ENCODE results near the gene CHCHD3.

Gene CHCHD3

GRCh38 chr7:132866551-132866950 lies 215.3 kb downstream of the CHCHD3 start:
- Histone ChIP-seq H3K27me3 (no peaks in the 10 kb centered on the region), H3K27ac (no peak overlapping the region)
- no peak for TF ChIP-seq CTCF (IDR thresholded peaks at IDR 0.05)

GRCh38 chr7:132866144-132866531 lies 215.8 kb downstream of the CHCHD3 start:
- Histone ChIP-seq H3K4me3 (ENCODE audit: low read depth in 1 of 2, low read length in 1 of 2) (no peak overlapping the region), H3K27me3 (no peaks in the 10 kb centered on the region), H3K9me3 (no peaks in the 10 kb centered on the region), H3K4me1 (ENCODE audit: control insufficient read depth in 1 of 2, insufficient read depth in 1 of 2, low read depth in 1 of 2, low read length in 1 of 2) (no peaks in the 10 kb centered on the region), H3K36me3 (no peaks in the 10 kb centered on the region), H3K27ac (no peak overlapping the region)
- TF ChIP-seq CTCF (IDR thresholded peaks at IDR 0.05): no peak

More at GRCh38 chr7:132866551-132866950, 215.3 kb downstream of the CHCHD3 start:
- Histone ChIP-seq H3K9me3 (no peaks in the 10 kb centered on the region), H3K36me3 (no peaks in the 10 kb centered on the region), H3K4me1 (ENCODE audit: control insufficient read depth in 1 of 2, insufficient read depth in 1 of 2, low read depth in 1 of 2, low read length in 1 of 2) (no peaks in the 10 kb centered on the region), H3K4me3 (ENCODE audit: low read depth in 1 of 2, low read length in 1 of 2) (no peak overlapping the region)

- Histone ChIP-seq H3K27me3 (no peaks in the 10 kb centered on the region), H3K36me3 (no peaks in the 10 kb centered on the region), H3K9me3 (no peaks in the 10 kb centered on the region), H3K4me1 (ENCODE audit: control insufficient read depth in 1 of 2, insufficient read depth in 1 of 2, low read depth in 1 of 2, low read length in 1 of 2) (no peaks in the 10 kb centered on the region), H3K4me3 (ENCODE audit: low read depth in 1 of 2, low read length in 1 of 2) (no peak overlapping the region), H3K27ac (no peak overlapping the region)
- no peak for TF ChIP-seq CTCF (IDR thresholded peaks at IDR 0.05)
Measured at GRCh38 chr7:132865366-132866143, 216.3 kb downstream of the CHCHD3 start.

GRCh38 chr7:132861940-132862554 lies 219.8 kb downstream of the CHCHD3 start:
- Histone ChIP-seq H3K27me3 (no peaks in the 10 kb centered on the region), H3K9me3 (no peaks in the 10 kb centered on the region), H3K4me1 (ENCODE audit: control insufficient read depth in 1 of 2, insufficient read depth in 1 of 2, low read depth in 1 of 2, low read length in 1 of 2) (no peaks in the 10 kb centered on the region), H3K36me3 (no peaks in the 10 kb centered on the region), H3K4me3 (ENCODE audit: low read depth in 1 of 2, low read length in 1 of 2) (no peak overlapping the region), H3K27ac (no peak overlapping the region)
- TF ChIP-seq CTCF (IDR thresholded peaks at IDR 0.05): no peak

- no peak for TF ChIP-seq CTCF (IDR thresholded peaks at IDR 0.05)
- H3K4me1 ChIP-seq (ENCODE audit: control insufficient read depth in 1 of 2, insufficient read depth in 1 of 2, low read depth in 1 of 2, low read length in 1 of 2): no peaks in the 10 kb centered on the region
- no peaks in the 10 kb centered on the region for H3K36me3 ChIP-seq
Measured at GRCh38 chr7:132861424-132861823, 220.5 kb downstream of the CHCHD3 start.

More at GRCh38 chr7:132861424-132861823, 220.5 kb downstream of the CHCHD3 start:
- Histone ChIP-seq H3K4me3 (ENCODE audit: low read depth in 1 of 2, low read length in 1 of 2) (no peak overlapping the region), H3K27ac (no peak overlapping the region), H3K9me3 (no peaks in the 10 kb centered on the region), H3K27me3 (no peaks in the 10 kb centered on the region)
